ENCODE data around the gene NAALADL2. TPM values are rescaled to one million over a fixed set of nuclear protein-coding genes. Genes with fewer than 3 reads are reported as not detected.

The NAALADL2 gene
- total and polyA plus RNA-seq, 2 of the 8 experiments (the other 6 are each of a cell fraction or from before 2014, with no cell fraction given), result 0.12 to 0.22 TPM

GRCh38 chr3:175410251-175410650 is 551.1 kb downstream of the NAALADL2 start (continued):
- TF ChIP-seq CBX8 (IDR thresholded peaks at IDR 0.05; ENCODE audit: borderline replicate concordance, low read depth, low read length), result no peak
- no peak for TF ChIP-seq CHD1 (IDR thresholded peaks at IDR 0.05; ENCODE audit: low read depth, low read length)
- no peak for TF ChIP-seq RXRA (IDR thresholded peaks at IDR 0.05; ENCODE audit: insufficient read depth, low read depth, low read length)
- TF ChIP-seq SAP30 (IDR thresholded peaks at IDR 0.05; ENCODE audit: insufficient read depth, insufficient replicate concordance, low read length), result no peak
- TF ChIP-seq, protein P1, sequence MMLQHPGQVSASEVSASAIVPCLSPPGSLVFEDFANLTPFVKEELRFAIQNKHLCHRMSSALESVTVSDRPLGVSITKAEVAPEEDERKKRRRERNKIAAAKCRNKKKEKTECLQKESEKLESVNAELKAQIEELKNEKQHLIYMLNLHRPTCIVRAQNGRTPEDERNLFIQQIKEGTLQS (IDR thresholded peaks at IDR 0.05; ENCODE audit: insufficient read depth, low read depth, low read length), result no peak
- no peak for TF ChIP-seq E2F6 (IDR thresholded peaks at IDR 0.05)
